GM04503 (cell line): ENCODE results near the gene CCDC201.
A peak's percentile ranks its signal among the peaks of the same experiment; 100 is the strongest.

Source experiments
- DNase-seq: peaks from one replicate; pipeline ENCODE4 v3.0.0-alpha.2; 2012; ENCODE audit warnings: low read depth

CCDC201 gene

GRCh38 chr7:45893374-45893995, 20.6 kb upstream of the CCDC201 start:
- no peak for DNase-seq

DNA sequence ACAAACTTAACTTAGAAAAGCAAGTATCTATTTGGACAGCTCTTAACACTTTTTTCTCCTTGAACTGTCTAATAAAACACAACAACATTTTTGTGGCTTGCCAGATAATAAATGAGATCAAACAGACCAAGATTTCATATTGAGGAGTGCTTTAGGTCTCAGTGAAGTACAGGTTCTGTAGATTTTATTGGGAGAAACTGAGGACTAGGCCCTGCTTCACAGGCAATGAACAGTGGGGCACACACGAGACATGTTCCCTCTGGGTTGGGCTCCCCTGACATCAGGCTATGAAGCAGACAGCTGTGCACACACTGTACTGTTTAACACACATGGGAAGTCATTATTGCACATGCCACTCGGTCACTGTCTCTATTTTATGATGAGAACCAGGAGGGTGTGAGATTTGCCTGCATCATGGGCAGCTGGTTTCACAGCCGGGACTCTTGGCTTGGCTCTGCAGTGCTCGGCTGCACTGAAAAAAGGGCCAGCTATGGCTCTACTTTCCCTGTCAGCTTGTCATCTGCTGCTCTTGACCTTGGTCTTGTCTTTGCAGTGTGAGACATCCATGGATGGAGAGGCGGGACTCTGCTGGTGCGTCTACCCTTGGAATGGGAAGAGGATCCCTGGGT, 19.6 kb upstream of the CCDC201 start:
- no peak for DNase-seq

- DNase-seq: no peak
These were observed 18.9 kb upstream of the CCDC201 start for GRCh38 chr7:45891462-45892402.

DNA sequence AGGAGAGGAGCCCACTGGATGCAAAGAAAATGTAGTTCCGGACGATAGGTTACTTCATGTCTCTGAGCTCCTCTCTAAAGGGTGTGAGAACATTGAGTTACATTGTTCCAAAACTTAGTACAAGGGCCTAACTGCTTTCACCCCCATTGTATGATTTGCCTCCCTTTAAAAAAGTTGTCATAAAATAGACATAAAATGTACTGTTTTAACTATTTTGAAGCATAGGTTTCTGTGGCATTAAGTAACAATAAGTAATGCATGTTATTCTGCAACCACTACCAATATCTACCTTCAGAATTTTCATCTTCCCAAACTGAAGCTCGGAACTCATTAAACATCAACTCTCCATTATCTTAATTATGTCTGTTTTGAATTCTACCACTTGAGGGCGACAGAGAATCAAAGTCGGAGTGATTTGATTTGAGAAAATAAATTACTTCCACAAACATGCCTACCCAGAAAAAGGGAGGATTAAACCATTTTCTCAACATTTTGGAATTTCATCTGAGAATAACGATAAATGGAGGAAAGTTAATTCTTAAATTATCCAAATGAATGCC, 18.1 kb upstream of the CCDC201 start:
- no peak for DNase-seq

GRCh38 chr7:45890125-45890901, 17.4 kb upstream of the CCDC201 start:
- DNase-seq: no peak

DNA sequence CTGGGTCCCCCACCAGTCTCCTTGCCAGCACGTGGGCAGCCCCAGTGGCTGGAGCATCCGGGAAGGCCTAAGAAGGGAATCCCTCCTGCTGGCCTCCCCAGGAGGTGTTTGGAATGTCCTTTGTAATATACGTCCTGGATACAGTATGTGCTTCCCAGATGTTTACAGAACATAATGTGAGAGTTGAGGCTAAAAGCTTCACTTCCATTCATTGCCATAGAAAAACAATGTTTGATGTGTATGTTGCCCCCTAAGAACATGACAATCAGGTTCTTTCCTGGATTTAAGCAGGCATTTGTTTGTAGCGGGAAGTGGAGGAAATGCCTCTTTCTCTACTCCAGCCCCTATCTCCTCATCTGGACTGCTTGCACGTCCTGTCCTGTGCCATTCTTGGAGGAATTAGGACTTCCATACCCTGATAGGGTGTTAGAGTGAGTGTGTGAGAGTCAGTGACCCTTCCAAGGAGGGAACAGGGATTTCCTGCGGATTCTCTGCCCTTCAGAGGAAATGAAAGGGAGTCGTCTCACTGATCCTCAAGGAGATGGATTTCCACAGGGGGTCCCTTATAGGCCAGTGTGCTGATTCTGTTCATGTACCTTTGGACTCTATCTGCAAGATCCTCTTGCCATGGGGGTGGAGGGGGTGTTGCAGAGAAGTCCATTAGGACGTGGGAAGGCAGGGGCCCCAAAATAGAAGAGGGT, 16.6 kb upstream of the CCDC201 start:
- no peak for DNase-seq

- no peak for DNase-seq
These were observed 16.1 kb upstream of the CCDC201 start for GRCh38 chr7:45888993-45889366.

GRCh38 chr7:45888185-45888992, 15.5 kb upstream of the CCDC201 start, which contains the start of gene IGFBP1:
Gene IGFBP1, plus strand, starts transcription at chr7:45888488. Its CDS starts 165 bp downstream, at chr7:45888653.
- DNase-seq: no peak

DNA sequence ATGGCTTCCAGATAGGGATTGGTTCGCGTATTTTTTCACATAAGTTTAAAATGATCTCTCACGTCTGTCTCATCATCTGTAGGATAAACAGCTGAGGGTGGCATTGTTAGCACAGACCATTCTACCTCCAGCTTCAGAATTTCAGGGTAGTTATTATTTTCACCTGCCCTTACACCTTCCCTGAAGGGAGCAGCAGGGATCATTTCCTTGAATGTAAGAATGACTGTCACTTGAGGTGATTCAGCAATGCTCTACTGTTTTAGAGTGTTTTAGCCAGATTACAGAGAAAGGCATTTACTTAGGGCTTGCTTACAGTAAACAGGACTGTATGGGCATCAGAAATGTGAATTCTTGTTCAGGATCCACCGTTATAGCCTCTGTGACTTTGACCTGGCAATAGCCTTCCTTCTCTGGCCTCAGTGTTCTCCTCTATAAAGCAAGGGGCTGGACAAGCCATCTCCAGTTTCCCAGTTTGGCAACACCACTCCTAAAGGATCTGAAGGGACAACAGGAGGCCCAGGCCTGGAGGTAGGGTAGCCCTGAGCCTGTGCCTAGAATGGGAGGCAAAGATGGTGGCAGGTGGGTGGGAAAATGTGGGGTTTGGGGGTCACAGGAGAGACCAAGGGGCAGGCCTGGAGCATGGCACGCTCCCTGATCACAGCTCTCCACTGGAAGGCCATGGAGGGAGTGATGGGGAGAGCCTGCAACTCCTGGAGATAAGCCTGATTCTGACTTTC, 14.2 kb upstream of the CCDC201 start:
- DNase-seq: no peak

DNA sequence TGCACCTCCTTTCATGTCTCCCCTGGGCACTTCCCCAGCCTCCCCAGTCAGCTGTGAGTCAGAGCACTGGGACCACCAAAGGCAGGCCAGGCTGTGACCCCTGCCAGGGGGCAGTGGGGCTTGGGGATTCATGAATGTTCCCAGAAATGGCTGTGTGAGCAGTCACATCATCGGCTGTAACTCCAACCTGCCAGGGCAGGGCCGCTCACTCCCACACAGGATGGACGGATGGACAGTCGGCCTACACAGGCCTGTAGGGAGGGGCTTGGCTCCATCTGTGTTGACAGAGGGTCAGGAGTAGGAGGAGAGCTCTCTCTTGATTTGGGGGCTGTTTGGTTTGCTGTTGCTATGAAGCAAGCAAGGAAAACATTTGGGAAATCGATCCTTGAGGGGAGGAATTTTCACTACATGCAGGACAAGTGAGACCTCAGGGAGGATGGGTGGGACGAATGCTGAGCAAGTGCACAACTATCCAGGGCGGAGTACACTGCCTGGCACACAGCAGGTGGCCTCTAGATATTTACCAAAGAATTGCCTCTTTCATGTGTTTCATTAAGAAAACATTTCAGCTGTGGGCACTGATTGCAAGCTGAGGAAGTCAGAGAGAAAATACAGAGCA, 12.5 kb upstream of the CCDC201 start:
- no peak for DNase-seq

DNA sequence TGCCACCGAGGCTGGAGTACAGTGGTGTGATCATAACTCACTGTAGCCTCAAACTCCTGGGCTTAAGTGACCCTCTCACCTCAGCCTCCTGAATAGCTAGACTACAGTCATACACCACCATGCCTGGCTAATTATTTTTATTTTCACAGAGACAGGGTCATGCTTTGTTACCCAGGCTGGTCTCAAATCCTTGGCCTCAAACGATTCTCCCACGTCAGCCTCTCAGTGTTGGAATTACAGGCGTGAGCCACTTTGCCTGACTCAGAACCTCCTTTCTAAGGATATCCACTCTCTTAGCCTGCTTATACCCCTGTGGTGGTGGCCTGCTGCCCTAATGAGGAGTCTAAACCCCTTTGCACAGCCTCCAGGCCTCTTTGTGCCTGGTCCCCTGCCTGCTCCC, 11.3 kb upstream of the CCDC201 start:
- no peak for DNase-seq

- DNase-seq: no peak
These were observed 9.6 kb upstream of the CCDC201 start for GRCh38 chr7:45882465-45882810.

DNA sequence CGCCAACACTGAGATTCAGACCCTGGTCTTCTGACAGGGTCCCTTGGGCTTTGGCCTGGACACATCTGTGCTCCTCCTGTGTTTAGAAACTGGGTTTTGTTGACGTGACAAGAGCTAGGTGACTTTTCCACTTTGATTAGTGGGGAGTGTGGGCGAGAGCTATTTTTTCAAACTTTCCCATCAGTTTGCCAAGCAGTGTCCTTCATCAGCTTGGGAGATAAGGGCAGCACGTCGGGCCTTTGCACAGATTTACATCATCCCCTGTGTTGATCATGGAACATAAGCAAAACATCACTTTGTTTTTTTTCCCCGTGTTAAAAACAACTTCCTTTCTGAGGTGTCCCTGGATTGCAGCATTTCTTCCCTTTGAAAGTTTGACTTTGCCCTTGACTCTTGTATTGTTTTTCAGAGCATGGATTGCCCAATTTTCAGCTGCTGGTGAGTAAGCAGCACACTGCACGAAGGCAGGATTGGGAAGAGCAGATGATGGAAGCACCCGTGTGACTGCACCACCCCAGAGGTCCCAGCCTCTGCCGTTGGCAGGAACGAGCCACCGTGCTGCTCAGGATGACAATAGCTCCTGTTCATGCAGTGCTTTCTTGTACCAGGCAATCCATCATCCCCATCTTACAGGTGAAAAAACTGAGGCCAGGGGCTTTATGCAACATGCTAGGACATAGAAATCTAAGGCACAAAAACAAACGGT, 9.0 kb upstream of the CCDC201 start:
- peak; percentile 66 for DNase-seq

- DNase-seq: no peak
These were observed 8.4 kb upstream of the CCDC201 start for GRCh38 chr7:45881280-45881758.

DNA sequence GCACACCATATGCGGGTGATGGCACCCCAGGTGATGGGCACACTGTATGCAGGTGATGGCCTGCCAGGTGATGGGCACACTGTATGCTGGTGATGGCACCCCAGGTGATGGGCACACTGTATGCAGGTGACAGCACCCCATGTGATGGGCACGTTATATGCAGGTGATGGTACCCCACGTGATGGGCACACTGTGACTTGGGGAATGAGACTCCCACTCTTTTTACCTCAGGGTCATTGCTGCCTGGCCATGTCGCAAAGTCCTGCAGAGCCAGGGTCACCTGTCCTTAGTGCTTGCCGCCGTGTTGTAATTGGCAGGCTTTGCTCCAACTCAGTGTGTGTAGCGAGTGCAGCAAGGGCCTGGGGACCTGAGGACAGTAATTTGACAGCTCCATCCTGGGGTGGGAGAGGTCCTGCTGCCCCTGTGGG, 7.6 kb upstream of the CCDC201 start:
- DNase-seq: no peak

DNA sequence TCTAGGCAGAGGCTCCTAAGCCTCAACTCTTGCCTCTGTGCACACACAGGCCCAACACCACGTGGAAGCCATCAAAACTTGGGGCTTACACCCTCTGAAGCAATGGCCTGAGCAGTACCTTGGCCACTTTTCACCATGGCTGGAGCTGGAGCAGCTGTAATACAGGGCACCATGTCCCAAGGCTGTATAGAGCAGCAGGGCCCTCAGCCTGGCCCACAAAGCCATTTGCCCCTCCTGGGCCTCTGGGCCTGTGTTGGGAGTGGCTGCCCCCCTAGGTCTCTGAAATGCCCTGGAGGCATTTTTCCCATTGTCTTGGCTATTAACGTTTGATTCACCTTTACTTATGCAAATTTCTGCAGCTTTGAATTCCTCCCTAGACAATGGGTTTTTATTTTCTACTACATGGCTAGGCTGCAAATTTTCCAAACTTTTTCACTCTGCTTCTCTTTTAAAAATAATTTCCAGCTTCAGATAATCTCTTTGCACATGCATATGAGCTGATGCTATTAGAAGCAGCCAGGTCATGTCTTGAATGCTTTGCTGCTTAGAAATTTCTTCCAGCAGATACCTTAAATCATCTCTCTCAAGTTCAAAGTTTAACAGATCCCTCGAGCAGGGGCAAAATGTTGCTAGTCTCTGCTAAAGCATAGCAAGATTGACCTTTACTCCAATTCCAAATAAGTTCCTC, 5.7 kb upstream of the CCDC201 start:
- DNase-seq: no peak

DNA sequence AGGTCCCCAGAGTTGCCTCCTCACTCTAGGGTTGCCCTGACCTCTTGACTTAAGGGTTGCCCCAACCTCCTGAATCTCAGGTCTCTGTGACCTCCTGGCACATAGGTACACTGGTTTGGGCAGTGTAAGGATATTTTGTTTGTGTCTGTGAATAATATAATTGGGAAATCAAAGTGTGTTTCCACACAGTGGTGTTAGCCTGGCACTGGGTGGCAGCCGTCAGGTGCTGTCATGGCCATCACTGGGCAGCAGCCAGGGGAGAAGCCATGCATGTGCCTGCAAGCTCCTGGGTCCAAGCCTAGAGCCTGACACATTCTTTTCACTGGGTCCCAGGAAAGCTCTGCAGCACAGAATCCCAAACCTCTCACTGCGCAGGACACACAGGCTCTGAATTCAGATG, 3.6 kb upstream of the CCDC201 start:
- no peak for DNase-seq
